Large intestine (tissue), 3 donors: Measurements from ENCODE around the gene SMG1. TPM values are rescaled to one million over a fixed set of nuclear protein-coding genes. Genes with fewer than 3 reads are reported as not detected.
"Not testable (repeated sequence)": the region's sequence is repeated elsewhere in the genome, so short reads cannot be mapped to it uniquely, and the experiment has no call there.

Experiments
- DNase-seq, 2 donors: peaks; one replicate each; pipeline versions ENCODE4 v3.0.0 to v3.0.0-alpha.2; 2013
- H3K27ac ChIP-seq: one replicate; pipeline ENCODE4 v1.5.1; 2013; ENCODE audit warnings: low read length
- H3K27me3 ChIP-seq: 2 replicates; pipeline ENCODE4 v1.6.1; 2013; ENCODE audit warnings: low read length; ENCODE audit not compliant: control insufficient read depth, insufficient read depth
- H3K36me3 ChIP-seq: 2 replicates; pipeline ENCODE4 v1.6.1; 2013; ENCODE audit warnings: low read length; ENCODE audit not compliant: control insufficient read depth, insufficient read depth
- H3K4me1 ChIP-seq: one replicate; pipeline ENCODE4 v1.6.1; 2013; ENCODE audit warnings: low read length; ENCODE audit not compliant: control insufficient read depth, insufficient read depth
- H3K4me3 ChIP-seq: one replicate; pipeline ENCODE4 v1.5.1; 2013; ENCODE audit warnings: low read length
- H3K9me3 ChIP-seq: one replicate; pipeline ENCODE4 v1.6.1; 2013; ENCODE audit warnings: mild to moderate bottlenecking, low read depth, low read length, moderate library complexity; ENCODE audit not compliant: control insufficient read depth
- WGBS: methylation state at CpG from one replicate; pipeline ENCODE4 v1.1.5; 2013; ENCODE audit warnings: low lambda C conversion rate; ENCODE audit not compliant: insufficient coverage; 5-methylcytosine and 5-hydroxymethylcytosine counted together
- polyA plus RNA-seq: library from polyadenylated mRNA; unstranded; fragments of 120-200 nt; gene quantifications from one replicate; pipeline ENCODE4 v1.2.1, GENCODE V29; 2013

SMG1 gene
- polyA plus RNA-seq, 1 donor: 41.5 TPM

- WGBS: 100% methylated on average over 1 of the region's 11 CpGs
These were observed 155.8 kb downstream of the SMG1 start for GRCh38 chr16:18770336-18770962.

GRCh38 chr16:18767217-18767616 is 159.0 kb downstream of the SMG1 start:
- not testable (repeated sequence) for H3K36me3 ChIP-seq, H3K9me3 ChIP-seq, H3K27me3 ChIP-seq, H3K4me3 ChIP-seq, H3K27ac ChIP-seq, DNase-seq, H3K4me1 ChIP-seq
- WGBS: no CpG with 5 or more reads among the region's 7 CpGs

More at GRCh38 chr16:18770336-18770962, 155.8 kb downstream of the SMG1 start:
- H3K9me3 ChIP-seq, H3K36me3 ChIP-seq, H3K4me1 ChIP-seq, DNase-seq, H3K27ac ChIP-seq, H3K4me3 ChIP-seq, H3K27me3 ChIP-seq: not testable (repeated sequence)

- DNase-seq, H3K4me3 ChIP-seq, H3K36me3 ChIP-seq, H3K4me1 ChIP-seq, H3K27ac ChIP-seq, H3K27me3 ChIP-seq, H3K9me3 ChIP-seq: not testable (repeated sequence)
- no CpG with 5 or more reads among the region's 5 CpGs for WGBS
These were observed 163.5 kb downstream of the SMG1 start for GRCh38 chr16:18762713-18763112.

- not testable (repeated sequence) for H3K9me3 ChIP-seq, H3K27me3 ChIP-seq, H3K4me1 ChIP-seq, H3K4me3 ChIP-seq, H3K27ac ChIP-seq, H3K36me3 ChIP-seq
- no CpG with 5 or more reads among the region's 21 CpGs for WGBS
- peak in 1 of 2 donors; percentile 2 for DNase-seq
These were observed 166.3 kb downstream of the SMG1 start for GRCh38 chr16:18759598-18760520.

GRCh38 chr16:18757960-18758660 is 168.1 kb downstream of the SMG1 start:
- H3K27ac ChIP-seq, H3K4me3 ChIP-seq, H3K4me1 ChIP-seq, H3K27me3 ChIP-seq, H3K36me3 ChIP-seq, DNase-seq, H3K9me3 ChIP-seq: not testable (repeated sequence)
- WGBS: no CpG with 5 or more reads among the region's 10 CpGs

GRCh38 chr16:18756639-18757038 is 169.6 kb downstream of the SMG1 start:
- not testable (repeated sequence) for H3K36me3 ChIP-seq, H3K27me3 ChIP-seq, H3K4me1 ChIP-seq, H3K27ac ChIP-seq, H3K9me3 ChIP-seq, DNase-seq, H3K4me3 ChIP-seq
- WGBS: no CpG with 5 or more reads among the region's 9 CpGs

Other genes with a start within 250 kb of the SMG1 start
- gene RPS15A, start 136.1 kb downstream of the SMG1 start, polyA plus RNA-seq: 2,824 TPM
- 243 TPM for gene ARL6IP1, start 124.9 kb downstream of the SMG1 start, polyA plus RNA-seq
- 7.7 TPM for gene TMC7, start 57.5 kb upstream of the SMG1 start, polyA plus RNA-seq
- gene COQ7, start 141.2 kb upstream of the SMG1 start, polyA plus RNA-seq: 23.8 TPM
- 8.6 TPM for gene ITPRIPL2, start 187.6 kb upstream of the SMG1 start, polyA plus RNA-seq
- gene SYT17, start 241.8 kb upstream of the SMG1 start, polyA plus RNA-seq: 8.2 TPM